Neural progenitor cell (in vitro differentiated cells): ENCODE measurements around the gene BRPF3. TPM values are rescaled to one million over a fixed set of nuclear protein-coding genes. Genes with fewer than 3 reads are reported as not detected.

Experiments
- DNase-seq: peaks from one replicate; pipeline ENCODE4 v3.0.0-alpha.2; 2016; ENCODE audit warnings: low spot score
- H2AFZ ChIP-seq: fragments of 200-600 bp; sonication (generic); replicated peaks from 2 replicates; pipeline ENCODE4 v1.6.1; 2016; ENCODE audit warnings: antibody characterized with exemption
- H3F3A ChIP-seq: fragments of 200-600 bp; sonication (generic); 2 replicates; pipeline ENCODE4 v1.6.1; 2016; ENCODE audit warnings: antibody characterized with exemption, low read depth
- H3K27ac ChIP-seq: fragments of 200-600 bp; sonication (generic); 2 replicates; pipeline ENCODE4 v1.5.1; 2016; ENCODE audit warnings: mild to moderate bottlenecking
- H3K27me3 ChIP-seq: fragments of 200-600 bp; sonication (generic); 2 replicates; pipeline ENCODE4 v1.6.1; 2016; ENCODE audit warnings: mild to moderate bottlenecking, moderate library complexity
- H3K36me3 ChIP-seq: fragments of 200-600 bp; sonication (generic); 2 replicates; pipeline ENCODE4 v1.5.1; 2016
- H3K4me1 ChIP-seq: fragments of 200-600 bp; sonication (generic); 2 replicates; pipeline ENCODE4 v1.6.1; 2016; ENCODE audit warnings: mixed run types
- H3K4me2 ChIP-seq: fragments of 200-600 bp; sonication (generic); 2 replicates; pipeline ENCODE4 v1.6.1; 2016
- H3K4me3 ChIP-seq: fragments of 200-600 bp; sonication (generic); 2 replicates; pipeline ENCODE4 v1.5.1; 2016
- H3K79me2 ChIP-seq: fragments of 200-600 bp; sonication (generic); 2 replicates; pipeline ENCODE4 v1.6.1; 2016; ENCODE audit warnings: low read depth
- H3K9ac ChIP-seq: fragments of 200-600 bp; sonication (generic); 2 replicates; pipeline ENCODE4 v1.6.1; 2016
- H3K9me3 ChIP-seq: fragments of 200-600 bp; sonication (generic); 2 replicates; pipeline ENCODE4 v1.5.1; 2016; ENCODE audit warnings: low read depth
- H4K20me1 ChIP-seq: fragments of 200-600 bp; sonication (generic); 2 replicates; pipeline ENCODE4 v1.6.1; 2016; ENCODE audit warnings: low read depth
- H3K27ac Mint-ChIP-seq: 3 replicates; pipeline ENCODE4 v1.8.0; 2021; ENCODE audit warnings: mixed read lengths
- H3K27me3 Mint-ChIP-seq: 2 replicates; pipeline ENCODE4 v1.8.0; 2022; ENCODE audit warnings: low read depth, mild to moderate bottlenecking, inconsistent platforms, moderate library complexity, mixed read lengths; ENCODE audit not compliant: insufficient read depth
- H3K36me3 Mint-ChIP-seq: 3 replicates; pipeline ENCODE4 v1.8.0; 2021; ENCODE audit warnings: mixed read lengths
- H3K4me1 Mint-ChIP-seq: 3 replicates; pipeline ENCODE4 v1.8.0; 2021; ENCODE audit warnings: mixed read lengths
- H3K4me3 Mint-ChIP-seq: 3 replicates; pipeline ENCODE4 v1.8.0; 2021; ENCODE audit warnings: mild to moderate bottlenecking, moderate library complexity, mixed read lengths
- H3K9me3 Mint-ChIP-seq: 3 replicates; pipeline ENCODE4 v1.8.0; 2020; ENCODE audit warnings: mixed read lengths
- EZH2 ChIP-seq: fragments of 200-600 bp; sonication (generic); IDR thresholded peaks from 2 replicates; pipeline ENCODE4 v1.6.1; 2017; ENCODE audit warnings: antibody characterized with exemption, mild to moderate bottlenecking, moderate library complexity
- EZH2phosphoT487 ChIP-seq: fragments of 200-600 bp; sonication (generic); IDR thresholded peaks from 2 replicates; pipeline ENCODE4 v1.6.1; 2017; ENCODE audit warnings: antibody characterized with exemption
- total RNA-seq: library from RNA; depleted of rRNA; stranded (reverse); fragments of >200 nt; gene quantifications from 2 replicates; pipeline ENCODE4 v1.2.3, GENCODE V29; 2015; ENCODE audit warnings: low replicate concordance
- TF ChIP-seq, protein P1 (sequence below): fragments of 200-600 bp; sonication (generic); IDR thresholded peaks from 2 replicates; pipeline ENCODE4 v1.5.1; 2017; ENCODE audit warnings: antibody characterized with exemption, mild to moderate bottlenecking

The BRPF3 gene
- total RNA-seq, 1 donor from 2014 or later: 14.1 TPM

DNA sequence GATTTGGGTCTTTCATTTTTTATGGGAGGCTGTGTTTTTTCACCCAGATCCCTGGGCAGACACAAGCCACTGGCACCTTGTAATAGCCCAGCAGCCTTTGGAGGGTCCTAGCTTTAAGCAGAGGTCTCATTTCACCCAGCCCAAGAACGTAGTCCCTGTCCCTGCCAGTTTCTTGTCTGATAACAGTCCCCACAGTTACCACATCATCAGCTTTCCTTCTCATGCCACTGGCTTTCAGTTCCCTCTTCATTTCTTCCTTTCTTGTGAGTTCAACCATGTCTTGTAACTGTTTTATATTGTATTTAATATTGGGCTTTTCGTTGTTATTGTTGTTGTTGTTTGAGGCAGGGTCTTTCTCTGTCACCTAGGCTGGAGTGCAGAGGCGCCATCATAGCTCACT, 83.9 kb downstream of the BRPF3 start:
- no peaks in the 10 kb centered on the region for H3K36me3 ChIP-seq
- DNase-seq: no peak
- no peak overlapping the region for H3K27ac Mint-ChIP-seq
- no peak overlapping the region for H3K4me3 ChIP-seq
- H3K9me3 ChIP-seq: no peaks in the 10 kb centered on the region
- TF ChIP-seq, protein P1, sequence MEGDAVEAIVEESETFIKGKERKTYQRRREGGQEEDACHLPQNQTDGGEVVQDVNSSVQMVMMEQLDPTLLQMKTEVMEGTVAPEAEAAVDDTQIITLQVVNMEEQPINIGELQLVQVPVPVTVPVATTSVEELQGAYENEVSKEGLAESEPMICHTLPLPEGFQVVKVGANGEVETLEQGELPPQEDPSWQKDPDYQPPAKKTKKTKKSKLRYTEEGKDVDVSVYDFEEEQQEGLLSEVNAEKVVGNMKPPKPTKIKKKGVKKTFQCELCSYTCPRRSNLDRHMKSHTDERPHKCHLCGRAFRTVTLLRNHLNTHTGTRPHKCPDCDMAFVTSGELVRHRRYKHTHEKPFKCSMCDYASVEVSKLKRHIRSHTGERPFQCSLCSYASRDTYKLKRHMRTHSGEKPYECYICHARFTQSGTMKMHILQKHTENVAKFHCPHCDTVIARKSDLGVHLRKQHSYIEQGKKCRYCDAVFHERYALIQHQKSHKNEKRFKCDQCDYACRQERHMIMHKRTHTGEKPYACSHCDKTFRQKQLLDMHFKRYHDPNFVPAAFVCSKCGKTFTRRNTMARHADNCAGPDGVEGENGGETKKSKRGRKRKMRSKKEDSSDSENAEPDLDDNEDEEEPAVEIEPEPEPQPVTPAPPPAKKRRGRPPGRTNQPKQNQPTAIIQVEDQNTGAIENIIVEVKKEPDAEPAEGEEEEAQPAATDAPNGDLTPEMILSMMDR: no peak
- TF ChIP-seq EZH2: no peak
- TF ChIP-seq EZH2phosphoT487: no peak
- H3K4me2 ChIP-seq: no peak overlapping the region
- no peaks in the 10 kb centered on the region for H3F3A ChIP-seq
- H3K27me3 Mint-ChIP-seq: peaks cover 5% of the 10 kb centered on the region
- no peaks in the 10 kb centered on the region for H3K9me3 Mint-ChIP-seq
- H4K20me1 ChIP-seq: no peaks in the 10 kb centered on the region
- H3K27ac ChIP-seq: no peak overlapping the region
- no peak overlapping the region for H3K4me3 Mint-ChIP-seq
- peaks cover 7% of the 10 kb centered on the region for H3K4me1 Mint-ChIP-seq
- no peaks in the 10 kb centered on the region for H3K79me2 ChIP-seq
- H3K4me1 ChIP-seq: peaks cover 7% of the 10 kb centered on the region
- no peak overlapping the region for H3K9ac ChIP-seq
- no peaks in the 10 kb centered on the region for H3K36me3 Mint-ChIP-seq
- no peak overlapping the region for H2AFZ ChIP-seq
- H3K27me3 ChIP-seq: peaks cover 34% of the 10 kb centered on the region

GRCh38 chr6:36280983-36281382, 84.4 kb downstream of the BRPF3 start:
- Mint-ChIP-seq H3K36me3 (no peaks in the 10 kb centered on the region), H3K4me3 (no peak overlapping the region), H3K9me3 (no peaks in the 10 kb centered on the region), H3K4me1 (peaks cover 12% of the 10 kb centered on the region), H3K27ac (no peak overlapping the region), H3K27me3 (peaks cover 9% of the 10 kb centered on the region)
- Histone ChIP-seq H3K36me3 (no peaks in the 10 kb centered on the region), H3K9me3 (no peaks in the 10 kb centered on the region), H3K4me2 (no peak overlapping the region), H3K27me3 (peaks cover 39% of the 10 kb centered on the region), H4K20me1 (no peaks in the 10 kb centered on the region), H2AFZ (no peak overlapping the region), H3K9ac (no peak overlapping the region), H3K4me1 (peaks cover 7% of the 10 kb centered on the region), H3K79me2 (no peaks in the 10 kb centered on the region), H3F3A (no peaks in the 10 kb centered on the region), H3K27ac (no peak overlapping the region), H3K4me3 (no peak overlapping the region)
- no peak for DNase-seq
- no peak for TF ChIP-seq EZH2
- TF ChIP-seq, protein P1: no peak
- no peak for TF ChIP-seq EZH2phosphoT487

Other genes starting within 250 kb of the BRPF3 start
- 0.13 and 0.25 TPM in 2 replicates for gene SLC26A8, start 172.1 kb upstream of the BRPF3 start, total RNA-seq
- gene MAPK14, start 168.9 kb upstream of the BRPF3 start, total RNA-seq: 60.8 and 65.0 TPM in 2 replicates
- 0.13 and 1.1 TPM in 2 replicates for gene MAPK13, start 66.2 kb upstream of the BRPF3 start, total RNA-seq
- gene PNPLA1, start 73.3 kb downstream of the BRPF3 start, total RNA-seq: not detected in 2 replicates
- not detected in 2 replicates for gene BNIP5, start 140.1 kb downstream of the BRPF3 start, total RNA-seq
- gene ETV7, start 190.9 kb downstream of the BRPF3 start, total RNA-seq: 0.09 and 0.11 TPM in 2 replicates
- not detected in 2 replicates for gene PXT1, start 246.1 kb downstream of the BRPF3 start, total RNA-seq
- gene KCTD20, start 246.3 kb downstream of the BRPF3 start, total RNA-seq: 37.7 and 41.3 TPM in 2 replicates